ENCODE data around the gene NUP43. TPM values are rescaled to one million over a fixed set of nuclear protein-coding genes. Genes with fewer than 3 reads are reported as not detected.
A peak's percentile ranks its signal among the peaks of the same experiment; 100 is the strongest.

Gene NUP43
- total and polyA plus RNA-seq, 2 of the 13 experiments (the other 11 are each of a cell fraction or from before 2014, with no cell fraction given) = 38.9 to 85.1 TPM

- TF ChIP-seq, protein P1, sequence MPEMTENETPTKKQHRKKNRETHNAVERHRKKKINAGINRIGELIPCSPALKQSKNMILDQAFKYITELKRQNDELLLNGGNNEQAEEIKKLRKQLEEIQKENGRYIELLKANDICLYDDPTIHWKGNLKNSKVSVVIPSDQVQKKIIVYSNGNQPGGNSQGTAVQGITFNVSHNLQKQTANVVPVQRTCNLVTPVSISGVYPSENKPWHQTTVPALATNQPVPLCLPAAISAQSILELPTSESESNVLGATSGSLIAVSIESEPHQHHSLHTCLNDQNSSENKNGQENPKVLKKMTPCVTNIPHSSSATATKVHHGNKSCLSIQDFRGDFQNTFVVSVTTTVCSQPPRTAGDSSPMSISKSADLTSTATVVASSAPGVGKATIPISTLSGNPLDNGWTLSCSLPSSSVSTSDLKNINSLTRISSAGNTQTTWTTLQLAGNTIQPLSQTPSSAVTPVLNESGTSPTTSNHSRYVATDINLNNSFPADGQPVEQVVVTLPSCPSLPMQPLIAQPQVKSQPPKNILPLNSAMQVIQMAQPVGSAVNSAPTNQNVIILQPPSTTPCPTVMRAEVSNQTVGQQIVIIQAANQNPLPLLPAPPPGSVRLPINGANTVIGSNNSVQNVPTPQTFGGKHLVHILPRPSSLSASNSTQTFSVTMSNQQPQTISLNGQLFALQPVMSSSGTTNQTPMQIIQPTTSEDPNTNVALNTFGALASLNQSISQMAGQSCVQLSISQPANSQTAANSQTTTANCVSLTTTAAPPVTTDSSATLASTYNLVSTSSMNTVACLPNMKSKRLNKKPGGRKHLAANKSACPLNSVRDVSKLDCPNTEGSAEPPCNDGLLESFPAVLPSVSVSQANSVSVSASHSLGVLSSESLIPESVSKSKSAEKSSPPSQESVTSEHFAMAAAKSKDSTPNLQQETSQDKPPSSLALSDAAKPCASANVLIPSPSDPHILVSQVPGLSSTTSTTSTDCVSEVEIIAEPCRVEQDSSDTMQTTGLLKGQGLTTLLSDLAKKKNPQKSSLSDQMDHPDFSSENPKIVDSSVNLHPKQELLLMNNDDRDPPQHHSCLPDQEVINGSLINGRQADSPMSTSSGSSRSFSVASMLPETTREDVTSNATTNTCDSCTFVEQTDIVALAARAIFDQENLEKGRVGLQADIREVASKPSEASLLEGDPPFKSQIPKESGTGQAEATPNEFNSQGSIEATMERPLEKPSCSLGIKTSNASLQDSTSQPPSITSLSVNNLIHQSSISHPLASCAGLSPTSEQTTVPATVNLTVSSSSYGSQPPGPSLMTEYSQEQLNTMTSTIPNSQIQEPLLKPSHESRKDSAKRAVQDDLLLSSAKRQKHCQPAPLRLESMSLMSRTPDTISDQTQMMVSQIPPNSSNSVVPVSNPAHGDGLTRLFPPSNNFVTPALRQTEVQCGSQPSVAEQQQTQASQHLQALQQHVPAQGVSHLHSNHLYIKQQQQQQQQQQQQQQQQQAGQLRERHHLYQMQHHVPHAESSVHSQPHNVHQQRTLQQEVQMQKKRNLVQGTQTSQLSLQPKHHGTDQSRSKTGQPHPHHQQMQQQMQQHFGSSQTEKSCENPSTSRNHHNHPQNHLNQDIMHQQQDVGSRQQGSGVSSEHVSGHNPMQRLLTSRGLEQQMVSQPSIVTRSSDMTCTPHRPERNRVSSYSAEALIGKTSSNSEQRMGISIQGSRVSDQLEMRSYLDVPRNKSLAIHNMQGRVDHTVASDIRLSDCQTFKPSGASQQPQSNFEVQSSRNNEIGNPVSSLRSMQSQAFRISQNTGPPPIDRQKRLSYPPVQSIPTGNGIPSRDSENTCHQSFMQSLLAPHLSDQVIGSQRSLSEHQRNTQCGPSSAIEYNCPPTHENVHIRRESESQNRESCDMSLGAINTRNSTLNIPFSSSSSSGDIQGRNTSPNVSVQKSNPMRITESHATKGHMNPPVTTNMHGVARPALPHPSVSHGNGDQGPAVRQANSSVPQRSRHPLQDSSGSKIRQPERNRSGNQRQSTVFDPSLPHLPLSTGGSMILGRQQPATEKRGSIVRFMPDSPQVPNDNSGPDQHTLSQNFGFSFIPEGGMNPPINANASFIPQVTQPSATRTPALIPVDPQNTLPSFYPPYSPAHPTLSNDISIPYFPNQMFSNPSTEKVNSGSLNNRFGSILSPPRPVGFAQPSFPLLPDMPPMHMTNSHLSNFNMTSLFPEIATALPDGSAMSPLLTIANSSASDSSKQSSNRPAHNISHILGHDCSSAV (CRISPR knock-in tag; IDR thresholded peaks at IDR 0.05; ENCODE audit: borderline replicate concordance) = no peak
- no peak for TF ChIP-seq PPARG (CRISPR knock-in tag; conservative IDR thresholded peaks at IDR 0.05)
- peak; percentile 93; the same call in 1 of the 2 replicates for TF ChIP-seq ZNF674 (CRISPR knock-in tag; IDR thresholded peaks at IDR 0.05; ENCODE audit: low read depth)
- 0 out of 2 replicates have a peak, but pooled peaks have one; percentile 20 for TF ChIP-seq ARNTL (CRISPR knock-in tag; IDR thresholded peaks at IDR 0.05)
- 0 out of 2 replicates have a peak, but pooled peaks have one; percentile 47 for TF ChIP-seq CREB3 (CRISPR knock-in tag; IDR thresholded peaks at IDR 0.05)
- TF ChIP-seq ZNF598 (CRISPR knock-in tag; IDR thresholded peaks at IDR 0.05; ENCODE audit: borderline replicate concordance) = 0 out of 2 replicates have a peak, but pooled peaks have one; percentile 85
- no peak for TF ChIP-seq ZNF660 (CRISPR knock-in tag; IDR thresholded peaks at IDR 0.05; ENCODE audit: borderline replicate concordance, low read depth)
- TF ChIP-seq CBFB (CRISPR knock-in tag; IDR thresholded peaks at IDR 0.05) = no peak; the same call in 1 of the 2 replicates
- peak; percentile 95 for TF ChIP-seq ZC3H13 (CRISPR knock-in tag; IDR thresholded peaks at IDR 0.05)
- TF ChIP-seq ARNT2 (CRISPR knock-in tag; IDR thresholded peaks at IDR 0.05; ENCODE audit: low read depth) = peak; percentile 93
- no peak for TF ChIP-seq WIZ (CRISPR knock-in tag; IDR thresholded peaks at IDR 0.05)
- 0 out of 2 replicates have a peak, but pooled peaks have one; percentile 60 for TF ChIP-seq ZNF510 (CRISPR knock-in tag; IDR thresholded peaks at IDR 0.05; ENCODE audit: low read depth)
- TF ChIP-seq MTF1 (CRISPR knock-in tag; IDR thresholded peaks at IDR 0.05) = no peak
- peak; percentile 78 for TF ChIP-seq IKZF4 (CRISPR knock-in tag; IDR thresholded peaks at IDR 0.05; ENCODE audit: borderline replicate concordance, low read depth, not compliant biosample characterization)
- peak; percentile 85 for TF ChIP-seq ZFX (CRISPR knock-in tag; IDR thresholded peaks at IDR 0.05; ENCODE audit: low read depth)
- TF ChIP-seq KDM5A (IDR thresholded peaks at IDR 0.05; ENCODE audit: borderline replicate concordance, low read length) = peak; percentile 81; the same call in 1 of the 2 replicates
- TF ChIP-seq ZNF234 (CRISPR knock-in tag; conservative IDR thresholded peaks at IDR 0.05) = peak; percentile 96; the same call in 1 of the 2 replicates
- no peak for TF ChIP-seq ZNF180 (CRISPR knock-in tag; IDR thresholded peaks at IDR 0.05; ENCODE audit: borderline replicate concordance, low read depth)
- 0 out of 2 replicates have a peak, but pooled peaks have one; percentile 50 for TF ChIP-seq ZFP37 (CRISPR knock-in tag; IDR thresholded peaks at IDR 0.05; ENCODE audit: borderline replicate concordance)
- peak; percentile 43 for TF ChIP-seq MED1 (CRISPR knock-in tag; IDR thresholded peaks at IDR 0.05)
Measured at GRCh38 chr6:149749594-149750135, 3.3 kb upstream of the NUP43 start, which contains the start of gene PCMT1 (continued).

Measured in HepG2 (cell line).